Activated CD4-positive, alpha-beta T cell treated with anti-CD3 and anti-CD28 coated beads for 48 hours (primary cell): ENCODE measurements around the gene TRAF3.

Experiments used
- DNase-seq: peaks from one replicate; pipeline ENCODE4 v3.0.0-alpha.2; 2020

The TRAF3 gene

GRCh38 chr14:102943454-102943853, 166.2 kb downstream of the TRAF3 start:
- no peak for DNase-seq

- no peak for DNase-seq
Observed at GRCh38 chr14:102943979-102944378, 166.7 kb downstream of the TRAF3 start.

- no peak for DNase-seq
Observed at GRCh38 chr14:102944448-102945330, 167.4 kb downstream of the TRAF3 start.

- no peak for DNase-seq
Observed at GRCh38 chr14:102945346-102946130, 168.3 kb downstream of the TRAF3 start.

- DNase-seq: no peak
Observed at GRCh38 chr14:102947321-102948103, 170.3 kb downstream of the TRAF3 start.

GRCh38 chr14:102948698-102949061, 171.4 kb downstream of the TRAF3 start:
- DNase-seq: no peak

GRCh38 chr14:102949062-102949800, 172.0 kb downstream of the TRAF3 start:
- DNase-seq: peak; percentile 47

GRCh38 chr14:102949801-102950451, 172.7 kb downstream of the TRAF3 start:
- DNase-seq: no peak

GRCh38 chr14:102951034-102951433, 173.8 kb downstream of the TRAF3 start:
- DNase-seq: no peak

- DNase-seq: no peak
Observed at GRCh38 chr14:102951799-102952198, 174.6 kb downstream of the TRAF3 start.

- no peak for DNase-seq
Observed at GRCh38 chr14:102952276-102952675, 175.0 kb downstream of the TRAF3 start.

GRCh38 chr14:102953100-102953499, 175.9 kb downstream of the TRAF3 start:
- DNase-seq: no peak

GRCh38 chr14:102954081-102954789, 177.0 kb downstream of the TRAF3 start:
- DNase-seq: no peak

- DNase-seq: no peak
Observed at GRCh38 chr14:102955636-102956408, 178.6 kb downstream of the TRAF3 start.

- DNase-seq: no peak
Observed at GRCh38 chr14:102957222-102957621, 180.0 kb downstream of the TRAF3 start.

GRCh38 chr14:102958461-102958860, 181.2 kb downstream of the TRAF3 start:
- DNase-seq: no peak
